Renal cortex interstitium (tissue), 11 donors: Measurements from ENCODE around the gene MRPS6. TPM values are rescaled to one million over a fixed set of nuclear protein-coding genes. Genes with fewer than 3 reads are reported as not detected.

Source experiments
- DNase-seq, 11 donors: peaks; one replicate each; pipeline ENCODE4 v3.0.0-alpha.2; 2013; ENCODE audit warnings: low read depth in 9 of 11, low spot score in 4 of 11; ENCODE audit errors: extremely low read depth in 1 of 11
- polyA plus RNA-seq, 3 donors: library from polyadenylated mRNA; unstranded; fragments of 120-200 nt; gene quantifications; one replicate each; pipeline ENCODE4 v1.2.1, GENCODE V29; 2013; ENCODE audit not compliant: insufficient read length in 3 of 3

The MRPS6 gene
- polyA plus RNA-seq, 3 donors = 107 to 133 (median 119) TPM

GRCh38 chr21:34120867-34121266, 47.5 kb downstream of the MRPS6 start:
- no peak for DNase-seq

DNA sequence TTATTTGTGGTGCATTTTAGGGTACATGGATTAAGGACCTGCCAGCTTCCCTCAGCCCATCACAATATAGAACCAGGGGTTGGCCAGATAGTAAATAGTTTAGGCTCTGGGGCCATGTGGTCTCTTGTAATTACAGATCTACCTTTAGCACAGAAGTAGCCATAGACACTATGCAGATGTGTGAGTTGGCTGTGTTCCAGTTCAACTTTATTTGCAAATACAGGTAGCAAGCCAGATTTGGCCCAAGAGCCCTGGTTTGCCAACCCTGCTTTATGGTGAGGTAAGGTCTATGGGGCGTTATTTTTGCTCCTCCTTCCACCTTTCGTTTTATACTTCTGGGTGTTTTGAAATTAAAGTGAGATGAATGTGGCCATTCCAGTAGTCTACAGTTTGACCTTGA, 48.7 kb downstream of the MRPS6 start:
- no peak for DNase-seq

DNA sequence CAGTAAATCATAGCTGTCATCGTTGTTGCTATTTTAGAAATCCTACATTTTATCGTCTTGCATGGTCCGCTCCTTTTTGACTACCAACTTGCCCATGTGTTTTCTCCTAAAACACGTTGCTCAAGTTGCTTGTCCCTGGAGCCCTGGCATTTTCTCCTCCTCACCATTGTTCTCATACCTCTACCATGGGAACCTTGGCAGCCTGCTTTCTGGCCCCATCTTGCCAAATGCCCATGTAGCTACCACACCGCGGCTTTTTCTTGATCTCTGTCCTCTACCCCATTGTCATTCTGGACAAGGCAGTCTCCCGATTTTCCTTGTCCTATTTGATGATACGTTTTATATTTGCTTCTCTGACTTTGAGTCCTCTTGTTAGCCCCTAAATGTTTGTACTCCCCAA, 50.2 kb downstream of the MRPS6 start:
- no peak for DNase-seq

GRCh38 chr21:34126269-34126668, 52.9 kb downstream of the MRPS6 start:
- no peak for DNase-seq

GRCh38 chr21:34126691-34127090, 53.3 kb downstream of the MRPS6 start:
- DNase-seq = no peak

DNA sequence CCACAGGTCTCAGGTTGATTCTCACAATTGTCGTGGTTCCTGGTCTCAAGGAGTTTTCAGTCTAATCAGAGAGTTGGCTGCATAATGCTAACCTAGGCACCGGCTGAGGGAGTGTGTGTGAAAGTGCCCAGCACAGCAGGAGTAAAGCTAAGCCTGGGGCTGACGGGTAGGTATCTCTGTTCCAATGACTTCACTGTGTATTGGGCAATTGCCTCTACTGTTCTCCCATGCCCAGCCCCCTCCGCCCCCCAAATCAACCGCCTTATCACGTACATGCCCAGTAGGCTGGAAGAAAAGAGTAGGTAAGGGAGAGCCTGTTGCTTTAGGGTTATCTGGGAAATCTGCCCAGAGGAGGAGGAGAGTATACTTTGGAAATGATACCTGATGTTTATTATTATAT, 54.7 kb downstream of the MRPS6 start:
- no peak for DNase-seq

DNA sequence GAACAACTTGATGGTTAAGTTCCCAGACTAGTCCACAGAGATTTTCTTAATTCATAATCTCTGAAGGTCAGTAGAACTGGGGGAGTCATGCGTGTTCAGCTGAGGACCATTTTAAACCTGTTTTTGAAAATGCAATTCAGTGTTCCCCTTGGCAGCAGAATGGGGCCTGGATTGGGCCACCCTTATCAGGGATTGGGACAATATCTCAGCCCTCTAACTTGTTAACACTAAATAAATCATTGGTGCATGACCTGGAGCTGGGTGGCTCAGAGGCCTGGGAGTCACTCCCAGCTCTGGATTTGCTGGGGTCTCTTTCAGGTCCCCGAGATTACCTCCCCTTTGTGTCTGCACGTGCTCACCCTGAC, 55.3 kb downstream of the MRPS6 start:
- no peak for DNase-seq

GRCh38 chr21:34129039-34129891, 55.9 kb downstream of the MRPS6 start:
- peak; percentile 42 to 85 (median 66) for DNase-seq

DNA sequence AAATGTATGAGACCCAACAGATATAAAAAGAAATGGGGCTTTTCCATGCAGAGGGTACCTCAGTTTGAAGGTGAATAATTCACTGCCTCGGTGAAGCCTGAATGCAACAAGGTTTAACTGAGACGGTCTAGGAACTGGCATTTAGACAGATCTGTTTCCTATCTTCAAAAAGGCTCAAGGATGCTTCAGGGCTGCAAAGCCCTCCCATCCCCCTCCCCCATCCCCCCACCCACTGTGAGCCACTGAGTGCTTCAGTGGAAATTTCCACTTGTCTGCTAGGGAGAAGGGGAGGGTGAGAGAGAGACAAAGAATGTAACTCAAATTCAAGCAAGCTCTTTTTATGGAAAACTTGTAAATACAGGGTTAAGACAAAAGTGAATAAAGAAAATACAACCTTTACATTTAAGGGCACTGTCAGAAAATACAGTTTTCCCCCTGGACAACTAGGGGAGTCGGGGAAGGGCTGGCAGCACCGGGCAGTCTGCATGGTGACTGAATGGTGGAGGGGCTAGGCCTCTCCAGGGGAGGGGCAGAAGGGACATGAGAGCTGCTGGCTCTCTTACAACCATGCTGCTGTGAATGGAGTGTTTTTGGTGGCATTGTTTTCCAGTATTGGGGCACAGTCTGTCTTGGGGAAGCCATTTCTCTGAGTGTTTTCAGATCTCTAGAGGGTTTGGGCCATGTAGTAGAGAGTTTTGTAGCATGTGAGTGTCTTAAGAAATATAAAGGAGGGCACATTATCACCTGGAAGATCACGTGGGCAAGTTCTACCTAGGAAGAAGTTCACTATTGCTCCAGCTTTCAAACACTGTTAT, 56.7 kb downstream of the MRPS6 start:
- DNase-seq = no peak

GRCh38 chr21:34130716-34130985, 57.3 kb downstream of the MRPS6 start:
- DNase-seq = no peak

DNA sequence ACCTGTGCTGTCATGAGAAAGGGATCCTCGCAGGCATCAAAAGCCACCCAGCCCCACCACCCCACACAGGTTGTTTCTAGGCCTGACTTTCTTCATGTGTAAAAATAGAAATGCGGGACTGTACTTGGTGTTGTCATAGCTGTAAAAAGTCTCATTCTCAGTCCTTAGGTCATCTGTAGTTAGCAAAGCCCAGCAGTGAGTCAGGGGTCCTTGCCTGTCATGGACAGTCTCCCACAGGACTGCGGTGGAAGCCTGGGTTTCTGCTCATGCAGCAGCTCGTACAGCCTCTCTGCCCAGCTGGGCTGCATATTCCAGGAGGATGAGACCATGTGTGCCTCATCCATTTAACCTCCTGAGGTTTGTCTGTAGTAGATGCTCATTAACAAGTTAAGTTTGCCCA, 58.2 kb downstream of the MRPS6 start:
- no peak for DNase-seq

GRCh38 chr21:34132202-34132601, 58.8 kb downstream of the MRPS6 start:
- DNase-seq = no peak

DNA sequence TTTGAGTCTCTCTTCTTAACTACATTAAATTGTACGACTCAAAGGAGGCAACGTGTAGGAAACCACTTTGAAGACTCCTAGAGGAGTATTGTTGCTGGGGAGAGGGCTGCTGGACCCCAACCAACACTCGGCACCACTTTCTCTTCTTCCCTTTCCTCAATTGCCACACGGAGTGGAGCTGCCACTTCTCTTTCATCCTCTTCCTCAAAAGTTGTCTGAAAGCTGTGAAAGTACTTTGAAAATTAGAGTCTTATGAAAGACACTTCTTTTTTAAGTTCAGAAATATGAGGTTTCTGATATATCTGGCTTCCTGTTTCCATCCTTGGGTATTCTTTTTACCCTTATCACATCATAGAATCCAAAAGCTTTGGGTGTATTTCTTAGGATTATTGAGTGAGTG, 59.5 kb downstream of the MRPS6 start:
- no peak for DNase-seq

- DNase-seq = no peak
Measured at GRCh38 chr21:34133392-34133791, 60.0 kb downstream of the MRPS6 start.

GRCh38 chr21:34133802-34134201, 60.4 kb downstream of the MRPS6 start:
- no peak for DNase-seq

DNA sequence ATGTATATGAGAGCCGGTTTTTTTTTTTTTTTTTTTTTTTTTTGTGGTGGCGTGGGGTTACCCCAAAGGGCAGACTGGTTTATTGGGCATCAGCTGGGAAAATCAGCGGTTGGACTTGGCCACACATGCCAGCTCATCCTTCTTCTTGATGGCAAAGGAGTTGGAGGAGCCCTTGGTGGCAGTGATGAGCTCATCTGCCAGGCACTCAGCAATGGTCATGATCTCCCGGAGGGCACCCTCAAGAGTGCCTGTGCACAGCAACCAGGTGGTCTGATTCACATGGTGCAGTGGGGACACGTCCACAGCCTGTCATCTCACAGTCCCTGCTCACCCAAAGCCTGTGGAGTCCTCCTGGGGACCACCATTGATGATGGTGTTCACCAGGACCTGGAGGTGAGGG, 62.0 kb downstream of the MRPS6 start:
- no peak for DNase-seq

DNA sequence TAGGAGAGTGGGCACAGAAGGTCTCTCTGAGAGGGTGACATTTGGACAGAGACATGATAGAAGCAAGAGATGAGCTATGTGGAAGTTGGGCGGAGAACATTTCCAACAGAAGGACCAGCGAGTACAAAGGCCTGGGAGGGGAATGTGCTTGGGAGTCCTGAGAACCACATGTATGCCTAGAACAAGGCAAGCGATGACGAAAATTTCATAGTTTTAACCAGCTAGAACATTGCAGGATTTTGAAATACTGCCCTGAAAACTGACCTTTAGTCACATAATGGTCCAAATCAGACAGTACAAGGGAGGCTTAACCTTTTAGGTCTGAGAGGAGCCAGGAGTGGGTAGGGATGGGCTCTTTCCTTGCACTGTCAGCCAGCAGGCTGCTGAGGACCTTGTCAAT, 68.0 kb downstream of the MRPS6 start:
- DNase-seq = no peak

- peak in 9 of 11 donors; percentile 29 to 68 (median 45) for DNase-seq
Measured at GRCh38 chr21:34143685-34144182, 70.4 kb downstream of the MRPS6 start.

DNA sequence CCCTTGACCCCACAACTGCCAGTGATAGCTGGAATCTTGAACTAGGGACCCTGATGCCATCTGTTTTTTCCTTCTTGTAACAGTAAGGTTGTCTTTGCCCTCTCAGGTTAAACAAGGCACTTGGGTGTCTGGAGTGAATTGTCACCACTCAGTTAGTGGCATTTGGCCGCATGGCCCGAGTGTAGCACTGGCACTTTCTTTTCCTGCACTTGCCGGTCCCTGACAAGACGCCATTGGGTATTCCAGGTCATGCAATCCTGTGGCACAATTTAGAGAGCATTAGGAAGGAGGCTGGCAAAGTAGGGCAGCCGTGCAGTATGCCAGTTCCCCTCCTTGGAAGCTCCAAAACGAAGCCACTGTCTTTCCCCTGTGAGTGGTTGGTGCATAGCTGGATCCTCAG, 70.8 kb downstream of the MRPS6 start:
- no peak for DNase-seq

- no peak for DNase-seq
Measured at GRCh38 chr21:34147792-34148418, 74.5 kb downstream of the MRPS6 start.
